Measurements from ENCODE around the gene SLC38A10.

GRCh38 chr17:81245665-81246342 lies 49.3 kb downstream of the SLC38A10 start:
- TF ChIP-seq, protein P1, sequence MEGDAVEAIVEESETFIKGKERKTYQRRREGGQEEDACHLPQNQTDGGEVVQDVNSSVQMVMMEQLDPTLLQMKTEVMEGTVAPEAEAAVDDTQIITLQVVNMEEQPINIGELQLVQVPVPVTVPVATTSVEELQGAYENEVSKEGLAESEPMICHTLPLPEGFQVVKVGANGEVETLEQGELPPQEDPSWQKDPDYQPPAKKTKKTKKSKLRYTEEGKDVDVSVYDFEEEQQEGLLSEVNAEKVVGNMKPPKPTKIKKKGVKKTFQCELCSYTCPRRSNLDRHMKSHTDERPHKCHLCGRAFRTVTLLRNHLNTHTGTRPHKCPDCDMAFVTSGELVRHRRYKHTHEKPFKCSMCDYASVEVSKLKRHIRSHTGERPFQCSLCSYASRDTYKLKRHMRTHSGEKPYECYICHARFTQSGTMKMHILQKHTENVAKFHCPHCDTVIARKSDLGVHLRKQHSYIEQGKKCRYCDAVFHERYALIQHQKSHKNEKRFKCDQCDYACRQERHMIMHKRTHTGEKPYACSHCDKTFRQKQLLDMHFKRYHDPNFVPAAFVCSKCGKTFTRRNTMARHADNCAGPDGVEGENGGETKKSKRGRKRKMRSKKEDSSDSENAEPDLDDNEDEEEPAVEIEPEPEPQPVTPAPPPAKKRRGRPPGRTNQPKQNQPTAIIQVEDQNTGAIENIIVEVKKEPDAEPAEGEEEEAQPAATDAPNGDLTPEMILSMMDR (IDR thresholded peaks at IDR 0.05; ENCODE audit: low read length): no peak
- TF ChIP-seq EZH2 (IDR thresholded peaks at IDR 0.05; ENCODE audit: borderline replicate concordance, low read length): no peak

Measured in OCI-LY1 (cell line).